SK-N-MC (cell line): Measurements from ENCODE around the gene CYTH1.

Experiments used
- DNase-seq: peaks from one replicate; pipeline ENCODE4 v3.0.0-alpha.2; 2011; ENCODE audit warnings: low read depth, low spot score
- H3K27ac ChIP-seq: fragments of 200-600 bp; sonication (generic); 2 replicates; pipeline ENCODE4 v1.5.1; 2016; ENCODE audit warnings: mixed run types
- H3K36me3 ChIP-seq: fragments of 200-600 bp; sonication (generic); 2 replicates; pipeline ENCODE4 v1.6.1; 2017; ENCODE audit warnings: antibody characterized with exemption, low read length, mixed read lengths; ENCODE audit not compliant: insufficient read depth
- H3K4me3 ChIP-seq: fragments of 200-600 bp; sonication (generic); 2 replicates; pipeline ENCODE4 v1.5.1; 2016
- H3K9ac ChIP-seq: fragments of 200-600 bp; sonication (generic); 2 replicates; pipeline ENCODE4 v1.8.0; 2017; ENCODE audit warnings: mixed run types, mixed read lengths; ENCODE audit not compliant: insufficient read length
- H3K9me3 ChIP-seq: fragments of 200-600 bp; sonication (generic); 2 replicates; pipeline ENCODE4 v1.6.1; 2017; ENCODE audit warnings: low read depth, mild to moderate bottlenecking, antibody characterized with exemption, low read length, moderate library complexity, mixed read lengths
- EZH2 ChIP-seq: fragments of 200-600 bp; sonication (generic); IDR thresholded peaks from one replicate; pipeline ENCODE4 v1.6.1; 2017; ENCODE audit warnings: antibody characterized with exemption
- FOXP2 ChIP-seq: optimal IDR thresholded peaks from 2 replicates; pipeline ENCODE3; 2011; ENCODE audit warnings: mild to moderate bottlenecking, moderate library complexity; ENCODE audit not compliant: insufficient read depth; ENCODE audit errors: extremely low read length, control extremely low read depth
- POLR2AphosphoS5 ChIP-seq: IDR thresholded peaks from 2 replicates; pipeline ENCODE4 v1.6.1; 2012; ENCODE audit warnings: mild to moderate bottlenecking, low read depth, low read length, borderline replicate concordance

CYTH1 gene

GRCh38 chr17:78777881-78778280 lies 4.2 kb downstream of the CYTH1 start:
- no peak for TF ChIP-seq FOXP2
- no peak overlapping the region for H3K27ac ChIP-seq

GRCh38 chr17:78774956-78775571 lies 7.0 kb downstream of the CYTH1 start:
- no peak for DNase-seq
- peak overlapping the region; percentile 71 for H3K4me3 ChIP-seq
- no peak for TF ChIP-seq POLR2AphosphoS5
- H3K9me3 ChIP-seq: no peaks in the 10 kb centered on the region
- peak overlapping the region; percentile 91 for H3K27ac ChIP-seq
- peak overlapping the region; percentile 68 for H3K9ac ChIP-seq
- H3K36me3 ChIP-seq: no peaks in the 10 kb centered on the region

More at GRCh38 chr17:78777881-78778280, 4.2 kb downstream of the CYTH1 start:
- H3K4me3 ChIP-seq: no peak overlapping the region
- DNase-seq: no peak
- H3K36me3 ChIP-seq: no peaks in the 10 kb centered on the region
- no peak overlapping the region for H3K9ac ChIP-seq
- H3K9me3 ChIP-seq: no peaks in the 10 kb centered on the region

GRCh38 chr17:78774453-78774852 lies 7.6 kb downstream of the CYTH1 start:
- no peak for DNase-seq
- no peaks in the 10 kb centered on the region for H3K36me3 ChIP-seq
- no peaks in the 10 kb centered on the region for H3K9me3 ChIP-seq
- H3K27ac ChIP-seq: peak overlapping the region; percentile 91
- H3K9ac ChIP-seq: peak overlapping the region; percentile 68
- TF ChIP-seq POLR2AphosphoS5 (no peak), FOXP2 (no peak), EZH2 (no peak)
- H3K4me3 ChIP-seq: peak overlapping the region; percentile 71

DNA sequence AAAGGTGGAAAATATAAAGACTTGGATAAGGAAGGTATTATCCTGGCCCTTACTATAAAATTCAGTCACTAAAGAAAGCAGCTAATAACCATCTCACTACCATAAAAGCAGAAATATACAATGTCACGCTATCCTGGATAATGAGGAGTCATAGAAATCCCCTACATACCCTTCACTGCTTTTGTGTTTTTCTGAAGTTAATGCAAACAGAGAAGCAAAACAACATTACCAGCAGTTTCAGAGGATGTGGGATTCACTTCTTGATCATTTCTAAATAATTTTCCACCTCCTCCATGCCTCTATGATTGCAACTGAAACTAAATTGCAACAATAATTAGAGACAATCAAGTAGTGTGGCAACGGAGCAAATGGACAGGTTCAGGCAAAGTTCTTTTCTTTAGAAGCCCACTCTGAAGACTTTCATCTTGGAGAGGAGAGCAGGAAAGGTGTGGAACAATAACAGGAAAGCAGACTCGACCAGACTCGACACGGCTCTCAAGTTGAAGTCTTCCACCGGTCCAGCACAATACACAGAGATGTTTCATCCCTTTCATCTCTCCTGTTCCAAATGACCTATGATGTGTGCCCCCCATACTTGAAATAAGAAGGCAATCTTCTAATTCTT lies 10.2 kb downstream of the CYTH1 start:
- Histone ChIP-seq H3K9me3 (no peaks in the 10 kb centered on the region), H3K9ac (no peak overlapping the region), H3K36me3 (no peaks in the 10 kb centered on the region), H3K4me3 (no peak overlapping the region), H3K27ac (0 out of 2 replicates have a peak overlapping the region, but pooled peaks have one; percentile 11)
- no peak for DNase-seq
- TF ChIP-seq POLR2AphosphoS5 (no peak), FOXP2 (no peak), EZH2 (no peak)

DNA sequence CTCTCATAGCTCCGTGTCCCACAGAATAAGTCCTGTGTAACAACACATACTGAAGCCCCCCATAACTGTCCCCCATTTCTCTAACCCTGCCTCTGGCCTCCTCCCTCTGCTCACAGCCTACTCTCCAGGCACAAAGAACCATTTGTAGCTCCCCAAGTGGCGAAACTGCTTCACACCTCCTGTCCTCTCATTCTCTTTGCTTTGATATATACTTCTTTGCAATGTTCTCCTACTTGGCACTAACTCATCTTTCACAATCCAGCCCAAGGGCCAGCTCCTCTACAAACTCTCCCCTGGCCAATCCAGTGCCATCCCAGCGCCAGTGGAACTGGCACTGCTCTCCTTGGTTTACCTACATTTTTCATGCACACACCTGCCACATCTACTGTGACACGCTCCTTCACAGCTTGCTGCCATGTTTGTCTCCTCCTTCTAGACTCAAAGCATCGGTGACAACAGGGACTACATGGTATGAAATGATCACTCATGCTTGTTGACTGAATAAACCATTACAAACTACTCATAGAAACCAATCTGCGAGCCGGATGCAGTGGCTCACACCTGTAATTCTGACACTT lies 12.8 kb downstream of the CYTH1 start:
- no peak overlapping the region for H3K9ac ChIP-seq
- no peak overlapping the region for H3K4me3 ChIP-seq
- H3K36me3 ChIP-seq: no peaks in the 10 kb centered on the region
- H3K27ac ChIP-seq: no peak overlapping the region
- no peak for DNase-seq
- TF ChIP-seq POLR2AphosphoS5 (no peak), EZH2 (no peak), FOXP2 (no peak)
- H3K9me3 ChIP-seq: no peaks in the 10 kb centered on the region

DNA sequence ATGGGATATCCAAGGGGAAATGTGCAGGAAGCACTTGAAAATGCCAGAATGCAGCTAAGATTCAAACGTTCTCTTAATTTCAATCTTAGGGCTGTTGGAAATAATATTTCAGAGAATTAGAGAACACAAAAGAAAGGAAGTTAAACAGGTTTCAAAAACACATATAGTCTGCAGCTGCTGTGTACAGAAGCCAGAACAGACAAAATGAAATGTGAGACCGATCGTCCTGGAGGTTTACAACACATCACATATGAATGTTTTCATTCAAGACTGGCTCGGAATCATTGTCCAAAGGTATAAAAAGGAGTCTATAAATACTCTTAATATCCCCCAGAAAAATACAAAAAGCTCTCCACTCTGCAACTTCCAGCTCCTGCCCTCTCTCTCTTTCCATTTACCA lies 14.3 kb downstream of the CYTH1 start:
- H3K9ac ChIP-seq: no peak overlapping the region
- TF ChIP-seq EZH2 (no peak), POLR2AphosphoS5 (no peak), FOXP2 (no peak)

GRCh38 chr17:78766743-78767294 lies 15.3 kb downstream of the CYTH1 start:
- Histone ChIP-seq H3K27ac (no peak overlapping the region), H3K36me3 (no peaks in the 10 kb centered on the region), H3K9me3 (no peaks in the 10 kb centered on the region), H3K9ac (no peak overlapping the region), H3K4me3 (no peak overlapping the region)
- no peak for DNase-seq
- no peak for TF ChIP-seq FOXP2
- no peak for TF ChIP-seq POLR2AphosphoS5

More for the DNA sequence above, 14.3 kb downstream of the CYTH1 start:
- Histone ChIP-seq H3K27ac (no peak overlapping the region), H3K4me3 (no peak overlapping the region), H3K9me3 (no peaks in the 10 kb centered on the region), H3K36me3 (no peaks in the 10 kb centered on the region)
- DNase-seq: no peak

DNA sequence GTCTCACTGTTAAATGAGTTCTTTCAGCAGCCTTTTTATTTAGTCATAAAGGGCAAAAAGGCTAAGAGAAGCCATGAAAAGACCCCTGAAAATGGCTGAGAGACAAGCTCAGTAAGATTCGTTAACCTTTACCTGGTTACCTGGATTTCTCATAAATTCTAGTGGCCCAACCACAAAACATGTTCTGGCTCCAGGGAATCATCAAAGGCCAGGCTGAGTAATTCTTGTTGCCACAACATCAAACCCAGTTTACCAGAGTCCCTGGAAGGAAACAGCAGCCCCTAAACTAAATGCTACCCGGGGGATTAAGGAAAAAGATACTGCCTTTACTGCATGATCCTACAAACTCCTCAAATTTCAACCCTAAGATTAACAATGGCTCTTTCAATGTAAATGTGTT lies 15.8 kb downstream of the CYTH1 start:
- DNase-seq: no peak
- no peaks in the 10 kb centered on the region for H3K9me3 ChIP-seq
- no peak overlapping the region for H3K4me3 ChIP-seq
- no peak overlapping the region for H3K9ac ChIP-seq
- no peak for TF ChIP-seq FOXP2
- TF ChIP-seq POLR2AphosphoS5: no peak
- TF ChIP-seq EZH2: no peak
- H3K36me3 ChIP-seq: no peaks in the 10 kb centered on the region
- no peak overlapping the region for H3K27ac ChIP-seq
